G401 (cell line): ENCODE results near the gene ITIH5. TPM values are rescaled to one million over a fixed set of nuclear protein-coding genes. Genes with fewer than 3 reads are reported as not detected.
"Not testable (repeated sequence)": the region's sequence is repeated elsewhere in the genome, so short reads cannot be mapped to it uniquely, and the experiment has no call there.

ENCODE experiments used
- DNase-seq: peaks from one replicate; pipeline ENCODE4 v3.0.0-alpha.2; 2015; ENCODE audit warnings: low spot score
- in situ Hi-C: cut with HindIII; loops from 2 replicates; pipeline ENCODE4 v1.10.0; 2016; ENCODE audit warnings: low sequenced_read_pairs, mixed read lengths
- total RNA-seq: library from RNA; depleted of rRNA; stranded (reverse); fragments of >200 nt; shearing (Covaris generic); gene quantifications from 2 replicates; pipeline ENCODE4 v1.2.3, GENCODE V29; 2014; rRNA removed

Gene ITIH5
- 3.0 TPM in 1 of 2 replicates, not detected in the other for total RNA-seq

DNA sequence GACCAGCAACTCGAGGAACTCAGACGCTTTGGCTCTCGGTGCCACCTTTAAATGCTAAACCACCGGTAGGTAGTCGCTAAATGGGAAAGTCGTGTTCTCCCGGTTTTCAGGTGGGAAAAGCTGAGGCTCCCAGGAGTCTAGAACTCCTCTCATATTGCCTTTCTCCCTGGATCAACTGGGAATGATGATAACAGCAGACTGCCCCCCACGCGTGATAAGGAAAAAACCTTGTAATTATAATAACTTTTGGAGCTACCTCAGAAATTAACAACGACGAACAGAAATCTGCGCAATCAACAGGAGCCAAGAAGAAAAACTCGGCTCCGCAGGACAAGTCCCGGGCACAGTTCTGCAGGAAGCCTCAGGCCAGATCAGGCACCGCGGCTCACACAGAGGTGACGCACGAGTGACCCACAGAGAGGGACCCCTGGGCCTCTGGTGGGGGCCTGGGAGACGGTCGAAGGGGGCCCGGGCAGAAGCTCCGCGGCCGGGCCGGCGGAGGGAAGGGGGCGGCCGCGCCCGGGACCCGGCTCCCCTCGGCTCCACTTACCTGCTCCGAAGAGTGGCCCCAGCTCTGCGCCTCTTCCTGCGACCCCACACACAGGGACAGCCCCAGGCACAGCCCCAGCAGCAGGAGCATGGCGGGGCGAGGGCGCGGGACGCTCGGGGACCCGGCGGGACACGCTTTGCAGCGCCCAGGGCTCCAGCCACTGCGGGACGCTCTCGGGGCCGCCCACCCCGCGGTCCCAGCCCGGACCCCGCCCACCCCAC, at the start of gene ITIH5:
Gene ITIH5, minus strand, starts transcription at position 714 of the 771 bp plus-strand sequence. Its CDS starts 74 bp downstream, at position 640.
- in situ Hi-C loops: no loop called here
- DNase-seq: no peak

DNA sequence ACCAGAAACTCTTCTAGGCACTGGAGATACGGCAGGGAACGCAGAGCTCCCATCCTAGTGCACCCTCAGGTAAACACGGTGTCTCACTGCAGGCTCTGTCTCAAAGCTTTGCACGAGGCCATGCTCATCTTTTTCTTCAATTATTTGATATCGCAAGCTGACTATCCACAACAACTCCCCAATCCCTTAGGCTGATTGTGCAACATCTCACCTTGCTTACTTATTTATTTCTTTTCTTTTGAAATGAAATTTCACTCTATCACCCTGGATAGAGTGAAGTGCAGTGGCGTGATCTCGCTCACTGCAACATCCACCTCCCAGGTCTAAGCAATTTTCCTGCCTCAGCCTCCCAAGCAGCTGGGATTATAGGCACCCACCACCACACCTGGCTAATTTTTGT, 48.7 kb upstream of the ITIH5 start:
- no peak for DNase-seq
- in situ Hi-C loops: no loop called here

DNA sequence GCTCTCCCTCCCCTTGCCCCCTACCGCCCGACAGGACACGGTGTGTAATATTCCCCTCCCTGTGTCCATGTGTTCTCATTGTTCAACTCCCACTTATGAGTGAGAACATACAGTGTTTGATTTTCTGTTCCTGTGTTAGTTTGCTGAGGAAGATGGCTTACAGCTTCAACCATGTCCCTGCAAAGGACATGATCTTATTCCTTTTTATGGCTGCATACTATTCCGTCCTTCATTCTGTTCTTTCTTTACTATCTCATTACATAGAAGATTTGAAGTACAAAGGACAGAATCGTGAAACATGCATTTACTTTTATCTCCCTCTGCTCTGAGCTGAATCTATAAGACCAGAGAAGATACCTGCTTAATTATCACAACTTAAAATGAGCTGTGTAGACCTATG, 44.3 kb upstream of the ITIH5 start:
- in situ Hi-C loops, DNase-seq: not testable (repeated sequence)

DNA sequence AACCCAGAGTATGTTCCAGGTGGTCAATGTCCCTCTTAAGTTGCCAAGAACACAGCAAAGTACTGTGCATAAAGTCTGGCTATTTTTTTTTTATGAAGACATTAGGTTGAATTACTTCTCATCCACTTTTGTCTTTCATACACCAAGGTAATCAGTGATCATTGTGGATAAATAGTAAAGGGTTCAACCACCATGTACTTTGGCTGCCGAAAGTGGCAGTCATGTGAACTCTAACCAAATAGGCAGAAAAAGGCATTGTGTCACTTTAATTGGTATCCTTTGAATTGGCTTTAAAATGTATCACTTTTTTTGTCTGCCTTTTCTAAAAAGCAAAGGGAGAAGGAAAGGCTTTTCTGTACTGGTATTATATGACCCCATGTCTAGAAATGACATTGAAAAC, 43.7 kb upstream of the ITIH5 start:
- in situ Hi-C loops: no loop called here
- no peak for DNase-seq

DNA sequence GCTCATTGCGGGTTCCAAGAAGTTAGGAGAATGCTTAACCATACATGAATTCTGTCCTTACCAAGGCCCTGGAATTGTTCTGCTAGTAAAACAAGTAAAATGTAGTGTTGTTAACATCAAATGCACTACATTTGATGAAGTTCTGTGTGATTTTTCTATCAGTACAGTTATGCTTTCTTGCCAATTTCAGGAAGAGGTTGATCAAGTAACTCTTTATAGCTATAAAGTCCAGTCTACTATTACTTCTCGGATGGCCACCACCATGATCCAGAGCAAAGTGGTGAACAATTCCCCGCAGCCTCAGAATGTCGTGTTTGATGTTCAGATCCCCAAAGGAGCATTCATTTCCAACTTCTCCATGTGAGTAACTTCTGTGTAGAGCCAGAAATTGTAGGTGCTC, 42.1 kb upstream of the ITIH5 start:
- in situ Hi-C loops: no loop called here
- no peak for DNase-seq

DNA sequence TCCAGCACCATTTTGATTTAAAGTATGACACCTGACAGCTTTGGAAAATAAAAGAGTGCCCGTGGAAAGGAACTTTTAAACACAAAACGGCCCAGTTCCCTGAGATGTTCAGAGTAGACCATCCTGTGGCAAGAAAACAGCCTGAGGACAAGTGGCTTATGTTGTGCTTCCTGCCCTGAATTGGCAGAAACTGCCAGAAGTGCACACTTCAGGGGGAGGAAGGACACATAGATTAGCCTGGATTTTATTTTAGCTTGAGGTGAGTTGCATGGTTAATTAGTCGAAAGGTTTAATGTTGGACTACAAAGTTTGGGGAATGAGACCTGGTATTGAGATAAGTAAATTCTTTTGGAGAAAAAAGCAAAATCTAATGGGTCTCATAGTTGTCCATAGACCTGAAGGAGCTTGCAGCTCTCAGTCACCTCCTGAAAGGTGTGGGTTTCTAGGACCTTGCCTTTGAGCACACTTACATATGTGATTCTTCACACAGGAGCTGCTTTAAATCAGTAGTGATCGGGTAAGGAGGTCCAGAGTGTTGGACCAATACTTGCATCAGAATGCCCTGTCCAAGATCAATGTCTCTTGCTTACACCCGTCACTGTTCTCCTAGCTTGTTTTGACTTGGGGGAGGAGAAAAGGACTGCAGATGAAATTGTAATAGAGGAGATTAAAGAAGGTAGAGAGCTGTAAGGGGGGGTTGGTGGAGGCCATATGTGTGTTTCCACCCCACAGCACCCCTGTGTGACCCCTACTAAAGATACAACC, 41.3 kb upstream of the ITIH5 start:
- in situ Hi-C loops: no loop called here
- DNase-seq: no peak

DNA sequence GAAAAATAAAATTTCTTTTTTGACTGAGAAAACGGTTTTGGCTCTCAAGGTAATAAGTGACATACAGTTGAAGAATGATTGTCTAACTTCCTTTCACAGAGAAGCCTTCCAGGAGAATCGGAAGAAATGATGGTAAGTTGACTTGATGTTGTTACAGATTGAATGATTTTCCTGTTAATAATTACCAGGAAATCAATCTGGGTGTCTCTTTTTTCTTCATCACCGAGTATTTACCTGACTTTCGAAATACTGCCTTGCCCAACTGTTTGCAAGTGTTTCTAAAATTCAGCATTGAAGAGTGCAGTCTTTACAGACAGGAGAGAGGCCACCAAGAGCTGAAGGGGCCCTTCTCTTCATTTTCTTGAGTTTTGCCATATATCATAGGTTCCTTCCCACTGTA, 40.3 kb upstream of the ITIH5 start:
- in situ Hi-C loops: no loop called here

DNA sequence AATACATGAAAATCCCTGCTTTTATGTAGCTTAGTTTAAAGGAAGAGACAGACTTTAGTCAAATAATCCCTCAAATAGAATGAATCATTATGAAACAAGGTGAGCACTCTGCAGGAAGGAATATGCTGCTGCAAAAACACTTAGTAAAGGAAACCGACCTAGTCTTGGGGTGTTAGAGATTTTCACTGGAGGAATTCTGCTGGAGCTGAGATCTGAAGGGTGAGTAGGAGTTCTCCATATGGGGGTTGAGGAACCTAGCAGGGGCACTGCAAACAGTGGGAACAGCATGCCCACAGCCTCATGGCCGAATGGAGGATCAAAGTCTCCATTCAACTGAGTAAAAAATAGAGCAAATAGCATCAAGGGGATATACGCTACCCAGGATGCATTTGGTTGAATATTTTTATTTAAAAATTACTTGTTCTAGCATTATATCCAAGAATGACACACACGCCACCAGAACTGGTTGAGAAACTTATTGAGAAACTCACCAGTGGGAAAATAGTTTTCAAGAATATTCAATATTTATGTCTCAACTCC, 39.8 kb upstream of the ITIH5 start:
- in situ Hi-C loops: no loop called here

More for the DNA sequence above, 40.3 kb upstream of the ITIH5 start:
- DNase-seq: no peak

DNA sequence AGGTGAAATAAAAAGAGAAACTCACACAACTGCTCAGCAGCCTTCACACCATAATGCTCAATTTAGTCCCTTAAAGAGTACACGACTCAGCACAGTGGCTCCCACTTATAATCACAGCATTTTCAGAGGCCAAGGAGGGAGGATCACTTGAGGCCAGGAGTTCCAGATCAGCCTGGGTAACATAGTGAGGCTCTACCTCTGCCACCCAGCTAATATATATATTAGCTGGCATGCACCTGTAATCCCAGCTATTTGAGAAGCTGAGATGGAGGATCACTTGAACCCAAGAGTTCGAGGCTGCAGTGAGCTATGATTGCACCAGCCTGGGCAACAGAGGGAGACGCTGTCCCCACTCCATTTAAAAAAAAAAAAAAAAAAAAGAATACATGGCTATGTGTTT, 38.6 kb upstream of the ITIH5 start:
- DNase-seq: no peak
- in situ Hi-C loops: no loop called here

More for the DNA sequence above, 39.8 kb upstream of the ITIH5 start:
- no peak for DNase-seq

DNA sequence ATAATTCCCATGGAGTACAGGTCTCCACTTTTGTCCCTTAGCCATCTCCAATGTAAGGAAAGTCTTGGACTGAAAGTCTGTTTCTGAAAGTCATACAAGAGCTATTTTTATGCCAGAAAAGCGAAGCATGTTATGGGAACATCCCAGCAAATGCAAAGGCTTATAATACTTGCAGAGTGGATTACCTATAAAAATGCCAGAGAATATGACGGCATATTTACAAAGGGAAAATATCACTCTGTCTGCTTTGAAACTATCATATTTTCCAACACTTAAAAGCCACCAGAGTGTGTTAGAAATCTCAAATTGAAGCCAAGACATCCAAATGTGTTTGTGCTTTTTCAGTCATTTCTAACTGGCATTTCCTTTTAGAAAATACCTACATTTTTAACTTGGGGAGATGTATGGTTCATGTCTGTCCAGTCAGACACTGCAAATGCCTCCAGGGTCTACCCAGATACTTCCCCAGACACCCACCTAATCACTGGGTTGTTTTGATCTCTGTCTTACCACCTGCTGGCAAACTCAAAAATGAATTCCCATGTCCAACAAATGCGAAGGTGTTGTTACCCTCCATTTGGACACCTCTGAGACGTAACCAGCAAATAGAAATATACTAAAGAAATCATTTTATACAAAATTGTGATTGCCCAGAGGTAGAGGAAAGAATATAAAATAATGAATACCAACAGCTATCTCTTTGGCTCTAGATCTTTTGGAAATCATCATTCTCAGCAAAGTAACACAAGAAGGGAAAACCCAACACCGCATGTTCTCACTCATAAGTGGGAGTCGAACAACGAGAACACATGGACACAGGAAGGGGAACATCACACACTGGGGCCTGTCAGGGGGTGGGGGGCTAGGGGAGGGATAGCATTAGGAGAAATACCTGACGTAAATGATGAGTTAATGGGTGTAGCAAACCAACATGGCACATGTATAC, 37.6 kb upstream of the ITIH5 start:
- in situ Hi-C loops: no loop called here
- DNase-seq: no peak

DNA sequence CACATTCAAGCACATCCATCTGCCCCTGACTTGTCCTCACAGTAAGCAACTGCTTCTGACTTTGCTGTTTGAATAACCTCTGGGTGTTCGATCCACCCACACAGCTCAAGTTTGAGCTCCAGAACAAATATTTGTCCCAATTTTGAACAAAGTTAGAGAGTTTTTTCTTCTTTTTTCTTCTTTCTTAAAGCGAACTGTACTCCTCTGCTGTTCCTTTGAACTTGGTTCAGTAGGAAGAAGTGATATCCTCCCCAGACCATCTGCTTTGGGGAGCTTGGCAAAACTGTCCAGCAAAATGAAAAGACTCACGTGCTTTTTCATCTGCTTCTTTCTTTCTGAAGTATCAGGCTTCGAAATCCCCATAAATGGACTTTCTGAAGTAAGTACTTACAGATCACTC, 36.4 kb upstream of the ITIH5 start, which contains the start of gene ITIH2:
Gene ITIH2, plus strand, starts transcription at position 177 of the 400 bp plus-strand sequence. Its CDS starts 119 bp downstream, at position 296.
- no peak for DNase-seq
- in situ Hi-C loops: no loop called here

DNA sequence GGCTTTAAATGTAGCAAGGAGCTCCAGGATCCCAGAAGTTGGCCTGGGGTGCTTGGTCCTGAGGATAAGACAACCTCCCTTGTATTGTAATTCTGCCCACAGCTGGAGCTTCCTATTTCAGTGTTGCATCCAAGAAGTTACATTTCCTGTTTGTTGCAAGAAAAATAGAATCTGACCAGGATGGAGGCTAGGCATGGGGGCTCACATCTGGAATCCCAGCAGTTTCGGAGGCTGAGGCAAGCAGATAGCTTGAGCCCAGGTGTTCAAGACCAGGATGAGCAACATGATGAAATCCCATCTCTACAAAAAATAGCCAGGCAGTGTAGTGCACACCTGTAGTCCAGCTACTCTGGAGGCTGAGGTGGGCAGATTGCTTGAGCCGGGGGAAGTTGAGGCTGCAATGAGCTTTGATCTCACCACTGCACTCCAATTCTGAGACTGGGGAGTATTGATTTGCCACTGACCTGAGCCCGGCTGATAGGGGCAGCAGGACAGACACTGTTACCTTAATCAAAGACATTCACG, 35.6 kb upstream of the ITIH5 start:
- DNase-seq: no peak
- in situ Hi-C loops: no loop called here

DNA sequence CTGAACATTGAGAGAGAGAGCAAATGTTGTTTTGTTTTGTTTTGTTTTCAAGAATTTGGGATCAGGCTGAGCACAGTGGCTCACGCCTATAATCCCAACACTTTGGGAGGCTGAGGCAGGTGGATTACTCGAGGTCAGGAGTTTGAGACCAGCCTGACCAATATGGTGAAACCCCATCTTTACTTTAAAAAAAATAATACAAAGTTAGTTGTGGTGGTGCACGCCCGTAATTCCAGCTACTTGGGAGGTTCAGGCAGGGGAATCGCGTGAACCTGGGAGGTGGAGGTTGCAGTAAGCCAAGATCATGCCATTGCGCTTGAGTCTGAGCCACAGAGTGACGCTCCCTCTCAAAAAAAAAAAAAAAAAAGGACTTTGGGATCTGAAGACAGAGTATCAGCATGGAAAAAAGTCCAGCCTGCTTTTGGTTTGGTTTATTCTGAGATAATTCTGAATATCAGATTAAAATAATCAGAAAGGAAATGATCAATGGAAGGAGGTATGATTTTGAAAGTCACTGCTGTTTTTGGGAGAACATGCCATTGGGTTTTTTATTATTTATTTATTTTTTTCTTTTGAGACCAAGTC, 34.5 kb upstream of the ITIH5 start:
- in situ Hi-C loops: no loop called here

DNA sequence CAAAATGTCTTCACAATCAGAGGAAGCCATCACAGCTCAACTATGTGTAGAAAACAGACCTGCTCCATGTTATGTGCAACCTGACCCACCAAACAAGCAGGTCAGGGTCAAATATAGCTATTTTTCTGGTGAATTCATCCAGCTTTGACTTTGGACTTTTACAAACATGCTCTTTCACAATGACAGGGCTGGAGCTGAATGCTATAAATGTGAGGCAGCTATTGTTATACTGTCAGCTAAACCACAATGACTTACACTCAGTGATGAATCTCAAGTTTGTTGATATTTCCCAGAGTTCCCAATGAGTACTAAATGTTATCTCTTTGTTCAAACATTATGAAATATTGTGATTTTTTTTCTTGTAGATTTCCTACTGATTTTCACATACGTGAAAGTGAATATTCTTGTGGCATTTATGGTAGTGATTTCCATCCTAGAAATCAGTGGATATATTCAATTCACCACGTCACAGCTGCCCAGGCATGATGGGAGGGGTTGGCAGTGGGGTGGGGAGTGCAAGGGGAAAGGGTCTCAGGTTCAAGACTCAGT, 33.9 kb upstream of the ITIH5 start:
- in situ Hi-C loops: no loop called here
- no peak for DNase-seq

More for the DNA sequence above, 34.5 kb upstream of the ITIH5 start:
- DNase-seq: no peak

DNA sequence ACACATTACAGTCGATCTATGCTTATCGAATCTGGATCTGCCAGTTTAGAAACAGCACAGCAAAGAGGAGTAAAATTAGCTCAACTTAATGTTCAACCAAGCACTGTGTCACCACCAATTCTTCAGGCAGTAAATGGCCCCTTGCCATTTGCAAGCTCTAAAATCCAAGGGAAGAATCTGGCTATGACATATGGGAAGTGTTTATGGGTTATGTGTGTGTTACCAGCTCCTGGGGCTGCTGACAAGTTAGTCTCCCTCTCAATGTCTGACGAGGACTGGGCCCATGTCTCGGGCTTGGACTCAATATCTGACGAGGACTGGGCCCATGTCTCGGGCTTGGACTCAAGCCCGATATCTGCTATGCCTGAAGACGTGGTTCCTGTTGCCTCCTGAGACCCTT, 30.7 kb upstream of the ITIH5 start:
- peak; percentile 69 for DNase-seq
- in situ Hi-C loops: no loop called here

DNA sequence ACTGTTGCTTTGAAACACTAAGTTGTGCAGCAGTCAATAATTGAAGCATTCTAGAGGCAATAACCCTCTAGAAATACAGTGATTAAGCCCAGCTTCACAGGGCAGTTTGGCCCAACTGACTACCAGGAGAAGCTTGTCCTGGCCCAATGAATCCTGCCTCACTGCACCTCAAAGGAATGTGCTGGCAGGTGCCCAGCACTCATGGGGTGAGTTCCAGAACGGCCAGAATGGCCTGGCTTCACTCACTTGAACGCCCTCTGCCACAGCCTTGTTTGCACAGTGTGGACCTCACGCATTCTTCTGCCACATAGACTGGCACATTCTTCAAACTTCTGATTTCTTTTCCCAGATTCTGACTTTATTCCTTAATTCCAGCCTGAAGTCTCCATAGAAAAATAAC, 29.8 kb upstream of the ITIH5 start:
- DNase-seq: peak; percentile 82
- in situ Hi-C loops: no loop called here

DNA sequence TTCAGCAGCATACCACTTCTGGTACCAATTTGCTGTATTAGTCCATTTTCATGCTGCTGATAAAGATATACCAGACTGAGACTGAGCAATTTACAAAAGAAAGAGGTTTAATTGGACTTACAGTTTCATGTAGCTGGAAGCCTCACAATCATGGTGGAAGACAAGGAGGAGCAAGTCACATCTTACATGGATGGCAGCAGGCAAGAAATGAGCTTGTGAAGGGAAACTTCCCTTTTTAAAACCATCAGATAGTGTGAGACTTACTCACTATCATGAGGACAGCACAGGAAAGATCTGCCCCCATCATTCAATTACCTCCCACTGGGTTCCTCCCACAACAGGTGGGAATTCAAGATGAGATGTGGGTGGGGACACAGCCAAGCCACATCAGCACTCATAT, 26.4 kb upstream of the ITIH5 start:
- in situ Hi-C loops, DNase-seq: not testable (repeated sequence)

DNA sequence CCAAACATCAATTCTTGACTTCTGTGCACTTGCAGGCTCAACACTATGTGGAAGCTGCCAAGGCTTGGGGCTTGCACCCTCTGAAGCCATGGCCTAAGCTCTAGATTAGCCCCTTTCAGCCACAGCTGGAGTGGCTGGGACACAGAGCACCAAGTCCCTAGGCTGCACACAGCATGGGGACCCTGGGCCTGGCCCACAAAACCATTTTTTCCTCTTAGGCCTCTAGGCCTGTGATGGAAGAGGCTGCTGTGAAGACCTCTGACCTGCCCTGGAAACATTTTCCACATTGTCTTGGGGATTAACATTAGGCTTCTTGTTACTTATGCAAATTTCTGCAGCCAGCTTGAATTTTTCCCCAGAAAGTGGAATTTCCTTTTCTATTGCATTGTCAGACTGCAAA, 25.6 kb upstream of the ITIH5 start:
- DNase-seq, in situ Hi-C loops: not testable (repeated sequence)
